Hepatocyte (in vitro differentiated cells): ENCODE results near the gene ULBP3.

Experiments used
- CTCF ChIP-seq: fragments of 200-600 bp; sonication (generic); IDR thresholded peaks from 2 replicates; pipeline ENCODE4 v1.5.1; 2016; ENCODE audit warnings: antibody characterized with exemption, mild to moderate bottlenecking; ENCODE audit not compliant: poor library complexity
- EZH2 ChIP-seq: fragments of 200-600 bp; sonication (generic); IDR thresholded peaks from 2 replicates; pipeline ENCODE4 v1.6.1; 2016; ENCODE audit warnings: antibody characterized with exemption, mild to moderate bottlenecking, borderline replicate concordance
- EZH2phosphoT487 ChIP-seq: fragments of 200-600 bp; sonication (generic); IDR thresholded peaks from one replicate; pipeline ENCODE4 v1.6.1; 2018; ENCODE audit warnings: antibody characterized with exemption, mild to moderate bottlenecking, low read depth, moderate library complexity; ENCODE audit not compliant: unreplicated experiment, severe bottlenecking

DNA sequence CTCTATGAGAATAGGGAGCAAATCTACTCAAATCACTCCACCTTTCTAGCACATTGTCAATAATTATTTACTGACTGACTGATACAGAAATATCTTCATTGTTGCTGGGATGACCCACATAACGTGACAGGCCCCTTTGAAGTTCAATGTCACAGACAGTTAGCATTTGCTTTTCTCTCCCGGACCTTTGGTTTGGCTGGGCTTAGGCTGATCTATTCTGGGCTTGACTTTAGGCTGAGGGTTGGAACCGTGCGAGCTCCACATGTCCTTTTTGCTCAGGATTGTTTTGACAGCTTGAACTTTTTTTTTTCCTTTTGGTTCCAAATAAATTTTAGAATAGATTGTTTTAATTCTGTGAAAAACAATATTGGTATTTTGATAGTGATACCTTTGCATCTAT is 12.0 kb downstream of the ULBP3 start:
- TF ChIP-seq EZH2phosphoT487: no peak
- no peak for TF ChIP-seq EZH2
- TF ChIP-seq CTCF: no peak
